IMR-90 (cell line): ENCODE data around the gene PPIL6. TPM values are rescaled to one million over a fixed set of nuclear protein-coding genes. Genes with fewer than 3 reads are reported as not detected.

Experiments used
- ATAC-seq: fragments of 200-7000 bp; cut with Tn5 transposase; 2 replicates; pipeline ENCODE4 v1.9.1; 2020; ENCODE audit warnings: low read depth, mild to moderate bottlenecking, moderate library complexity
- BruUV-seq: library from RNA; stranded (reverse); fragments of 400-500 nt; replicated peaks from 2 replicates; lab custom pipeline; 2021; lab: Mats Ljungman, UMichigan
- CTCF ChIA-PET: fragments of 300-600 bp; formaldehyde crosslinking; extraction: SDS; loops from one replicate; lab custom pipeline; 2021; ENCODE audit warnings: antibody characterized with exemption; lab: Yijun Ruan, JAX
- POLR2A ChIA-PET: fragments of 300-600 bp; sonication (Branson Sonifier 250); formaldehyde crosslinking; loops from one replicate; lab custom pipeline; 2022; ENCODE audit warnings: antibody characterized with exemption; ENCODE audit not compliant: unreplicated experiment; lab: Charles Lee
- DNase-seq: peaks from one replicate; pipeline ENCODE4 v3.0.0; 2013
- H2AFZ ChIP-seq: replicated peaks from 2 replicates; pipeline ENCODE3; 2013; ENCODE audit warnings: low read length, mild to moderate bottlenecking; ENCODE audit not compliant: poor library complexity
- H2AK5ac ChIP-seq: 2 replicates; pipeline ENCODE4 v1.6.1; 2013; ENCODE audit warnings: low read depth, low read length, inconsistent platforms
- H2AK9ac ChIP-seq: replicated peaks from 2 replicates; pipeline ENCODE3; 2013; ENCODE audit warnings: mild to moderate bottlenecking, low read depth, low read length, moderate library complexity; ENCODE audit not compliant: poor library complexity
- H2BK120ac ChIP-seq: 2 replicates; pipeline ENCODE4 v1.6.1; 2013; ENCODE audit warnings: low read depth, low read length, inconsistent platforms
- H2BK15ac ChIP-seq: 3 replicates; pipeline ENCODE4 v1.6.1; 2013; ENCODE audit warnings: low read depth, low read length, inconsistent platforms
- H2BK20ac ChIP-seq: 2 replicates; pipeline ENCODE4 v1.6.1; 2013; ENCODE audit warnings: low read depth, mild to moderate bottlenecking, inconsistent platforms, low read length, moderate library complexity
- H2BK5ac ChIP-seq: 2 replicates; pipeline ENCODE4 v1.6.1; 2013; ENCODE audit warnings: mild to moderate bottlenecking, low read depth, low read length, inconsistent platforms; ENCODE audit not compliant: poor library complexity, severe bottlenecking
- H3K14ac ChIP-seq: replicated peaks from 2 replicates; pipeline ENCODE4 v1.6.1; 2013; ENCODE audit warnings: low read depth, low read length, inconsistent platforms
- H3K18ac ChIP-seq: 2 replicates; pipeline ENCODE4 v1.6.1; 2013; ENCODE audit warnings: low read depth, low read length, control low read depth
- H3K23ac ChIP-seq: 2 replicates; pipeline ENCODE4 v1.6.1; 2013; ENCODE audit warnings: low read depth, low read length, inconsistent platforms
- H3K27ac ChIP-seq: 2 replicates; pipeline ENCODE4 v1.5.1; 2013; ENCODE audit warnings: mild to moderate bottlenecking, control low read depth, low read length; ENCODE audit not compliant: insufficient read depth
- H3K27me3 ChIP-seq: 2 replicates; pipeline ENCODE4 v1.6.1; 2013; ENCODE audit warnings: low read length; ENCODE audit not compliant: control insufficient read depth, insufficient read depth
- H3K36me3 ChIP-seq: 2 replicates; pipeline ENCODE4 v1.6.1; 2013; ENCODE audit warnings: low read length, mixed read lengths; ENCODE audit not compliant: control insufficient read depth, insufficient read depth
- H3K4ac ChIP-seq: 2 replicates; pipeline ENCODE4 v1.6.1; 2013; ENCODE audit warnings: low read depth, low read length, inconsistent platforms
- H3K4me1 ChIP-seq: 2 replicates; pipeline ENCODE4 v1.6.1; 2013; ENCODE audit warnings: low read length, mixed read lengths; ENCODE audit not compliant: control insufficient read depth, insufficient read depth
- H3K4me2 ChIP-seq: 2 replicates; pipeline ENCODE4 v1.6.1; 2013; ENCODE audit warnings: low read depth, mild to moderate bottlenecking, control low read depth, low read length, moderate library complexity
- H3K4me3 ChIP-seq: 2 replicates; pipeline ENCODE4 v1.5.1; 2013; ENCODE audit warnings: low read depth, mild to moderate bottlenecking, control low read depth, low read length, moderate library complexity; ENCODE audit not compliant: insufficient read depth
- H3K56ac ChIP-seq: 2 replicates; pipeline ENCODE4 v1.6.1; 2013; ENCODE audit warnings: low read length, inconsistent platforms; ENCODE audit not compliant: insufficient read depth; ENCODE audit errors: extremely low read depth
- H3K79me1 ChIP-seq, 2 experiments: 2 replicates each; pipeline ENCODE4 v1.6.1; 2013; ENCODE audit warnings: low read length in 2 of 2, inconsistent platforms in 1 of 2, low read depth in 1 of 2
- H3K9ac ChIP-seq: 2 replicates; pipeline ENCODE4 v1.6.1; 2013; ENCODE audit warnings: low read depth, low read length, control low read depth
- H3K9me1 ChIP-seq: 2 replicates; pipeline ENCODE4 v1.6.1; 2013; ENCODE audit warnings: low read length, inconsistent platforms; ENCODE audit not compliant: insufficient read depth
- H3K9me3 ChIP-seq: 2 replicates; pipeline ENCODE4 v1.6.1; 2013; ENCODE audit warnings: low read length; ENCODE audit not compliant: control insufficient read depth, insufficient read depth
- H4K20me1 ChIP-seq: 2 replicates; pipeline ENCODE4 v1.6.1; 2013; ENCODE audit warnings: low read length, inconsistent platforms; ENCODE audit not compliant: insufficient read depth
- H4K5ac ChIP-seq: 2 replicates; pipeline ENCODE4 v1.6.1; 2013; ENCODE audit warnings: mild to moderate bottlenecking, low read depth, low read length, control low read depth
- H4K8ac ChIP-seq, 2 experiments: 2 replicates each; pipeline ENCODE4 v1.6.1; 2013; ENCODE audit warnings: low read depth in 2 of 2, low read length in 2 of 2, control low read depth in 1 of 2, inconsistent platforms in 1 of 2
- H4K91ac ChIP-seq: 2 replicates; pipeline ENCODE4 v1.6.1; 2013; ENCODE audit warnings: low read depth, low read length, inconsistent platforms; ENCODE audit not compliant: insufficient read depth
- BHLHE40 ChIP-seq: fragments of 150-350 bp; IDR thresholded peaks from 2 replicates; pipeline ENCODE4 v1.6.1; 2016; ENCODE audit warnings: mild to moderate bottlenecking, low read depth, low read length
- RAD21 ChIP-seq: IDR thresholded peaks from 2 replicates; pipeline ENCODE4 v1.6.1; 2012; ENCODE audit warnings: low read length, improper control_type of control experiment
- WGBS, 2 experiments: methylation state at CpG; one replicate each; pipeline versions ENCODE4 v1.1.5 to v1.1.7; 2013; ENCODE audit warnings: missing lambda C conversion rate in 2 of 2; ENCODE audit not compliant: insufficient read length in 1 of 2; ENCODE audit errors: extremely low coverage in 2 of 2; 5-methylcytosine and 5-hydroxymethylcytosine counted together
- dilution Hi-C: fragments of 300-500 bp; cut with HindIII; formaldehyde crosslinking; loops from one replicate; pipeline ENCODE4 v1.14.3; 2018; ENCODE audit warnings: low sequenced_read_pairs; ENCODE audit not compliant: unreplicated experiment
- in situ Hi-C: fragments of 300-500 bp; cut with MboI; formaldehyde crosslinking; loops from 3 replicates; pipeline ENCODE4 v1.14.3; 2019; ENCODE audit warnings: low sequenced_read_pairs, inconsistent platforms, mixed read lengths
- intact Hi-C: fragments of 100-400 bp; cut with micrococcal nuclease; formaldehyde crosslinking; loops from 2 replicates; pipeline ENCODE4 v1.10.0; 2022
- polyA plus RNA-seq, 3 experiments: library from polyadenylated mRNA; depleted of rRNA; stranded (reverse); fragments of >200 nt; gene quantifications; 2 replicates each; pipeline ENCODE4 v1.2.3, GENCODE V29; 2012; ENCODE audit warnings: low replicate concordance in 1 of 3
- total RNA-seq: library from RNA; depleted of rRNA; stranded (reverse); fragments of >200 nt; gene quantifications from 2 replicates; pipeline ENCODE4 v1.2.3, GENCODE V29; 2012
- TF ChIP-seq, protein P1 (sequence below): conservative IDR thresholded peaks from 2 replicates; pipeline ENCODE4 v1.5.1; 2012; ENCODE audit warnings: mild to moderate bottlenecking, low read depth, low read length, improper control_type of control experiment

PPIL6 gene
- total and polyA plus RNA-seq, 2 of the 4 experiments (the other 2 are of a cell fraction), result 0.15 to 0.18 TPM

DNA sequence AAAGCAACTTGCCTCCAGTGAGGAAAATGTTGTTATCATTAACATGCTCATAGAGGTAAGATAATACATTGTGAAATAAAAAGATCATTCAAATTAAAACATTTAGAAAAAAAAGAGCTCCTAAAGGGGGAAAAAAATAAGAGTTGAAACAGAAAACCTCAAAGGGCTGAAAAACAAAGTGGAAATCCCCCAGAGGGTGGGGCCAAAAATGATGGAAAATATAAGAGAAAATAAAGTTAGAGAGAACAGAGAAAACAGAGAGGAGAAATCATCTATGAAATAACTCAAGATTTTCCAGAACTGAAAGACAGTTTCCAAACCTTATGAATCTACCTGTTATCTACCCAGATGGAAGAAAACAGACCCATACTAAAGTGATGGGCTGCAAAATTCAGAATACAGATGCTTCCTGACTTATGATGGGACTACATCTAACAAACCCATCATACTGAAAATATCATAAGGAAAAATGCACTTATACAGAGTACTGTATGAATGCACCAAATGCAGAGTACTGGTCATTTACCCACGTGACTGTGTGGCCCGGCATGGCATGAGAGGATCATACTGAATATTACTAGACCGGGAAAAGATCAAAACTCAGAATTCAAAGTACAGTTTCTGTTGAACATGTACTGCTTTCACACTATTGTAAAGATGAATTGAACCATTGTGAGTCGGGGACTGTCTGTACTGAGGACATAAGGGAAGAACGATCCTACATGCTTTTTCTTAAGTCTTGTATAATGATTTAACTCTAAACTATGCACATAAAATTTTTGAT is 38.6 kb upstream of the PPIL6 start:
- no peak overlapping the region for H2BK15ac ChIP-seq
- DNase-seq (no peak), ATAC-seq (no peak)
- TF ChIP-seq, protein P1, sequence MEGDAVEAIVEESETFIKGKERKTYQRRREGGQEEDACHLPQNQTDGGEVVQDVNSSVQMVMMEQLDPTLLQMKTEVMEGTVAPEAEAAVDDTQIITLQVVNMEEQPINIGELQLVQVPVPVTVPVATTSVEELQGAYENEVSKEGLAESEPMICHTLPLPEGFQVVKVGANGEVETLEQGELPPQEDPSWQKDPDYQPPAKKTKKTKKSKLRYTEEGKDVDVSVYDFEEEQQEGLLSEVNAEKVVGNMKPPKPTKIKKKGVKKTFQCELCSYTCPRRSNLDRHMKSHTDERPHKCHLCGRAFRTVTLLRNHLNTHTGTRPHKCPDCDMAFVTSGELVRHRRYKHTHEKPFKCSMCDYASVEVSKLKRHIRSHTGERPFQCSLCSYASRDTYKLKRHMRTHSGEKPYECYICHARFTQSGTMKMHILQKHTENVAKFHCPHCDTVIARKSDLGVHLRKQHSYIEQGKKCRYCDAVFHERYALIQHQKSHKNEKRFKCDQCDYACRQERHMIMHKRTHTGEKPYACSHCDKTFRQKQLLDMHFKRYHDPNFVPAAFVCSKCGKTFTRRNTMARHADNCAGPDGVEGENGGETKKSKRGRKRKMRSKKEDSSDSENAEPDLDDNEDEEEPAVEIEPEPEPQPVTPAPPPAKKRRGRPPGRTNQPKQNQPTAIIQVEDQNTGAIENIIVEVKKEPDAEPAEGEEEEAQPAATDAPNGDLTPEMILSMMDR, result no peak
- TF ChIP-seq RAD21 (no peak), BHLHE40 (no peak)
- ChIA-PET POLR2A (no interaction called here), CTCF (no interaction called here)
- H2BK120ac ChIP-seq, result no peak overlapping the region
- H3K9me3 ChIP-seq, result no peaks in the 10 kb centered on the region
- no TSS peak for BruUV-seq
- no peak overlapping the region for H4K8ac ChIP-seq
- H3K4ac ChIP-seq, result no peak overlapping the region
- H3K9ac ChIP-seq, result no peak overlapping the region
- H2BK20ac ChIP-seq, result no peak overlapping the region
- no peak overlapping the region for H3K14ac ChIP-seq
- dilution Hi-C loops, result no loop called here
- H3K79me1 ChIP-seq, result peaks cover 45 to 60% of the 10 kb centered on the region in 2 experiments
- H3K9me1 ChIP-seq, result peaks cover 6% of the 10 kb centered on the region
- no peak overlapping the region for H3K56ac ChIP-seq
- H2AK9ac ChIP-seq, result no peak overlapping the region
- peak overlapping the region; percentile 38; the same call in 1 of the 2 replicates for H3K23ac ChIP-seq
- no peaks in the 10 kb centered on the region for H3K27me3 ChIP-seq
- no peak overlapping the region for H2BK5ac ChIP-seq
- H3K27ac ChIP-seq, result no peak overlapping the region
- intact Hi-C loops, result no loop called here
- no peak overlapping the region for H3K18ac ChIP-seq
- H2AFZ ChIP-seq, result no peak overlapping the region
- H3K36me3 ChIP-seq, result peaks cover 21% of the 10 kb centered on the region
- peak overlapping the region; percentile 36; the same call in 1 of the 2 replicates for H3K4me2 ChIP-seq
- no peak overlapping the region for H4K5ac ChIP-seq
- in situ Hi-C loops, result no loop called here
- H2AK5ac ChIP-seq, result no peak overlapping the region
- peaks cover 7% of the 10 kb centered on the region for H3K4me1 ChIP-seq
- no CpG with 5 or more reads among the region's 5 CpGs for WGBS, 2 experiments
- no peak overlapping the region for H4K91ac ChIP-seq
- peaks cover 7% of the 10 kb centered on the region; the same call in 1 of the 2 replicates for H4K20me1 ChIP-seq
- H3K4me3 ChIP-seq, result no peak overlapping the region
